ENCODE results near the gene CDR2L. TPM values are rescaled to one million over a fixed set of nuclear protein-coding genes. Genes with fewer than 3 reads are reported as not detected.

The CDR2L gene
- total RNA-seq, 1 experiment from 2014 or later: 31.0 TPM

- Mint-ChIP-seq H3K4me1 (peaks cover 19% of the 10 kb centered on the region), H3K27me3 (ENCODE audit: low read depth) (peaks cover 10% of the 10 kb centered on the region), H3K9me3 (no peaks in the 10 kb centered on the region), H3K36me3 (no peaks in the 10 kb centered on the region), H3K27ac (no peak overlapping the region), H3K4me3 (no peak overlapping the region)
- no peak for DNase-seq (ENCODE audit: low spot score)
- POLR2A ChIA-PET: no interaction called here
- CTCF ChIA-PET: interaction anchor here (0.6 to 5.9 kb wide), 6 partner anchors 11 to 41 kb away, joined by 3 to 56 read pairs (median 4); partner anchors contain the start of genes CDR2L and OTOP3
- ATAC-seq: no peak
- TF ChIP-seq MLX (CRISPR knock-in tag; IDR thresholded peaks at IDR 0.05) (no peak), ZMAT4 (CRISPR knock-in tag; IDR thresholded peaks at IDR 0.05) (no peak), ZNF512 (CRISPR knock-in tag; IDR thresholded peaks at IDR 0.05; ENCODE audit: borderline replicate concordance) (no peak), ZNF263 (CRISPR knock-in tag; IDR thresholded peaks at IDR 0.05; ENCODE audit: low read depth) (no peak), ZNF232 (CRISPR knock-in tag; IDR thresholded peaks at IDR 0.05) (no peak), ZNF121 (CRISPR knock-in tag; IDR thresholded peaks at IDR 0.05) (no peak), MYBL2 (CRISPR knock-in tag; IDR thresholded peaks at IDR 0.05) (no peak), SOX15 (CRISPR knock-in tag; IDR thresholded peaks at IDR 0.05) (no peak), PRRX2 (CRISPR knock-in tag; IDR thresholded peaks at IDR 0.05) (no peak)
Measured at GRCh38 chr17:74946641-74947040, 40.8 kb upstream of the CDR2L start.

- ChIA-PET POLR2A (interaction anchor here (0.6 kb wide), 1 partner anchor 13 kb away, joined by 5 read pairs; no protein-coding TSS in a partner anchor), CTCF (interaction anchor here (1.1 to 5.9 kb wide), 5 partner anchors 11 to 40 kb away, joined by 3 to 56 read pairs (median 4); partner anchors contain the start of genes CDR2L and OTOP3)
- TF ChIP-seq MLX (CRISPR knock-in tag; IDR thresholded peaks at IDR 0.05) (no peak), NR2C2 (CRISPR knock-in tag; IDR thresholded peaks at IDR 0.05) (no peak), ELF4 (CRISPR knock-in tag; IDR thresholded peaks at IDR 0.05; ENCODE audit: low read depth) (no peak), ZNF671 (CRISPR knock-in tag; IDR thresholded peaks at IDR 0.05) (no peak), NFE2L1 (CRISPR knock-in tag; IDR thresholded peaks at IDR 0.05) (no peak), TP53 (CRISPR knock-in tag; IDR thresholded peaks at IDR 0.05) (no peak), HMGA2 (CRISPR knock-in tag; IDR thresholded peaks at IDR 0.05) (no peak), NFYB (CRISPR knock-in tag; conservative IDR thresholded peaks at IDR 0.05; ENCODE audit: low read depth) (no peak), ZNF121 (CRISPR knock-in tag; IDR thresholded peaks at IDR 0.05) (no peak), SMAD4 (CRISPR knock-in tag; IDR thresholded peaks at IDR 0.05) (no peak)
- TF ChIP-seq, protein P1, sequence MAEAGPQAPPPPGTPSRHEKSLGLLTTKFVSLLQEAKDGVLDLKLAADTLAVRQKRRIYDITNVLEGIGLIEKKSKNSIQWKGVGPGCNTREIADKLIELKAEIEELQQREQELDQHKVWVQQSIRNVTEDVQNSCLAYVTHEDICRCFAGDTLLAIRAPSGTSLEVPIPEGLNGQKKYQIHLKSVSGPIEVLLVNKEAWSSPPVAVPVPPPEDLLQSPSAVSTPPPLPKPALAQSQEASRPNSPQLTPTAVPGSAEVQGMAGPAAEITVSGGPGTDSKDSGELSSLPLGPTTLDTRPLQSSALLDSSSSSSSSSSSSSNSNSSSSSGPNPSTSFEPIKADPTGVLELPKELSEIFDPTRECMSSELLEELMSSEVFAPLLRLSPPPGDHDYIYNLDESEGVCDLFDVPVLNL (CRISPR knock-in tag; IDR thresholded peaks at IDR 0.05; ENCODE audit: borderline replicate concordance, low read depth): no peak
- TF ChIP-seq, protein P2, sequence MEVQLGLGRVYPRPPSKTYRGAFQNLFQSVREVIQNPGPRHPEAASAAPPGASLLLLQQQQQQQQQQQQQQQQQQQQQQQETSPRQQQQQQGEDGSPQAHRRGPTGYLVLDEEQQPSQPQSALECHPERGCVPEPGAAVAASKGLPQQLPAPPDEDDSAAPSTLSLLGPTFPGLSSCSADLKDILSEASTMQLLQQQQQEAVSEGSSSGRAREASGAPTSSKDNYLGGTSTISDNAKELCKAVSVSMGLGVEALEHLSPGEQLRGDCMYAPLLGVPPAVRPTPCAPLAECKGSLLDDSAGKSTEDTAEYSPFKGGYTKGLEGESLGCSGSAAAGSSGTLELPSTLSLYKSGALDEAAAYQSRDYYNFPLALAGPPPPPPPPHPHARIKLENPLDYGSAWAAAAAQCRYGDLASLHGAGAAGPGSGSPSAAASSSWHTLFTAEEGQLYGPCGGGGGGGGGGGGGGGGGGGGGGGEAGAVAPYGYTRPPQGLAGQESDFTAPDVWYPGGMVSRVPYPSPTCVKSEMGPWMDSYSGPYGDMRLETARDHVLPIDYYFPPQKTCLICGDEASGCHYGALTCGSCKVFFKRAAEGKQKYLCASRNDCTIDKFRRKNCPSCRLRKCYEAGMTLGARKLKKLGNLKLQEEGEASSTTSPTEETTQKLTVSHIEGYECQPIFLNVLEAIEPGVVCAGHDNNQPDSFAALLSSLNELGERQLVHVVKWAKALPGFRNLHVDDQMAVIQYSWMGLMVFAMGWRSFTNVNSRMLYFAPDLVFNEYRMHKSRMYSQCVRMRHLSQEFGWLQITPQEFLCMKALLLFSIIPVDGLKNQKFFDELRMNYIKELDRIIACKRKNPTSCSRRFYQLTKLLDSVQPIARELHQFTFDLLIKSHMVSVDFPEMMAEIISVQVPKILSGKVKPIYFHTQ (CRISPR knock-in tag; IDR thresholded peaks at IDR 0.05): no peak
- Mint-ChIP-seq H3K4me1 (peaks cover 20% of the 10 kb centered on the region), H3K4me3 (no peak overlapping the region), H3K36me3 (no peaks in the 10 kb centered on the region), H3K27ac (no peak overlapping the region), H3K27me3 (ENCODE audit: low read depth) (peaks cover 8% of the 10 kb centered on the region), H3K9me3 (no peaks in the 10 kb centered on the region)
- no peak for ATAC-seq
- no peak for DNase-seq (ENCODE audit: low spot score)
Measured at GRCh38 chr17:74947041-74947754, 40.2 kb upstream of the CDR2L start.

Measured in WTC11 (cell line).